ENCODE data around the gene ACTR8.
"Not testable (repeated sequence)": the region's sequence is repeated elsewhere in the genome, so short reads cannot be mapped to it uniquely, and the experiment has no call there.

The ACTR8 gene

GRCh38 chr3:53881691-53882593 is at the start of gene ACTR8:
TSS of gene ACTR8 (minus strand) at chr3:53882152. CDS start at chr3:53882101, 51 bp downstream.
- DNase-seq: peak in 1 of 2 experiments; percentile 23

- DNase-seq: not testable (repeated sequence)
Measured at GRCh38 chr3:53927208-53927872, 45.4 kb upstream of the ACTR8 start.

GRCh38 chr3:53921296-53921695 is 39.3 kb upstream of the ACTR8 start:
- no peak for DNase-seq

- DNase-seq: no peak
Measured at GRCh38 chr3:53919741-53920140, 37.8 kb upstream of the ACTR8 start.

GRCh38 chr3:53913401-53913800 is 31.4 kb upstream of the ACTR8 start:
- no peak for DNase-seq

- DNase-seq: no peak
Measured at GRCh38 chr3:53902711-53903110, 20.8 kb upstream of the ACTR8 start.

GRCh38 chr3:53902067-53902466 is 20.1 kb upstream of the ACTR8 start:
- no peak for DNase-seq

GRCh38 chr3:53900666-53901331 is 18.8 kb upstream of the ACTR8 start:
- no peak for DNase-seq

GRCh38 chr3:53899750-53900149 is 17.8 kb upstream of the ACTR8 start:
- DNase-seq: no peak

- no peak for DNase-seq
Measured at GRCh38 chr3:53892286-53892637, 10.3 kb upstream of the ACTR8 start.

- DNase-seq: peak; percentile 97 to 99
Measured at GRCh38 chr3:53891497-53892285, 9.7 kb upstream of the ACTR8 start, which contains the start of gene SELENOK. TSS of gene SELENOK (minus strand) at chr3:53891859.

GRCh38 chr3:53890726-53891475 is 8.9 kb upstream of the ACTR8 start:
- DNase-seq: no peak

GRCh38 chr3:53888232-53888631 is 6.3 kb upstream of the ACTR8 start:
- DNase-seq: no peak

- DNase-seq: no peak
Measured at GRCh38 chr3:53887446-53887845, 5.5 kb upstream of the ACTR8 start.

- DNase-seq: no peak
Measured at GRCh38 chr3:53885239-53885638, 3.3 kb upstream of the ACTR8 start.

GRCh38 chr3:53884623-53885022 is 2.7 kb upstream of the ACTR8 start:
- DNase-seq: no peak

GRCh38 chr3:53883008-53883407 is 1.1 kb upstream of the ACTR8 start:
- DNase-seq: no peak

- DNase-seq: no peak
Measured at GRCh38 chr3:53880396-53881345, 1.3 kb downstream of the ACTR8 start.

GRCh38 chr3:53865732-53866499 is 16.0 kb downstream of the ACTR8 start:
- no peak for DNase-seq

GRCh38 chr3:53863145-53863544 is 18.8 kb downstream of the ACTR8 start:
- no peak for DNase-seq

All from cerebellar nuclear complex (tissue), 1 donor.